HG03521 (cell line): ENCODE data around the gene SNX17.

ENCODE experiments used
- ATAC-seq: cut with Tn5 transposase; IDR thresholded peaks from one replicate; pipeline ENCODE4 v1.9.1; 2021; ENCODE audit warnings: mild to moderate bottlenecking, moderate library complexity; ENCODE audit not compliant: unreplicated experiment

Gene SNX17

GRCh38 chr2:27362678-27363420 is 7.6 kb upstream of the SNX17 start:
- ATAC-seq = no peak

- ATAC-seq = no peak
These were observed 6.5 kb upstream of the SNX17 start for GRCh38 chr2:27363933-27364332.

DNA sequence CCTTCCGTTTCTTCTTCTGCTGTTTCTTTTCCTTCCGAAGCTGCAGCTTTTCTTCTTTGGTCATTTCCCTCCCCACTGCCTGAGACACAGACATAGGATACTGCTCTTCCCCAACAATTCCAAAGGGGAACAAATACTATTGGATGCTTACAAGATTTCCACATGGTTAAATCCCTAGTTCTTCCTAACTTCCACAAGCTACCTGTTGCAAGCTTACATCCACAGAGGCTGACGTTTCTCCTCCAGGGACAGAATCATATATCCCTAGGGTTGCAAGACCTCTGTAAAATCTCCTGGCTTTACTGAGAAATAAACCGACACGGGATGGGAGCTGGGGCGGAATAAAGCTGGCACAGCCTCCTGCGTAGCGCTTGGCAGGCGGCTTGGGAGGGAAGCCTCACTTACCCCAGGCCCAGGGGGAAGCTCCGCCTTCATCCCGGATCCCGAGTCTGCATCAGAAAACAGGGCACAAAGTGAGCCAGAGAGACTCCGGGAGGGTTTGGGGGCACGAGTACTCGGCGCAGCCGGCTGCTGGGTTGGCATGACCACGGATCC is 868 bp upstream of the SNX17 start:
- ATAC-seq = no peak

- peak; percentile 13 for ATAC-seq
These were observed 602 bp downstream of the SNX17 start for GRCh38 chr2:27370816-27371620.

DNA sequence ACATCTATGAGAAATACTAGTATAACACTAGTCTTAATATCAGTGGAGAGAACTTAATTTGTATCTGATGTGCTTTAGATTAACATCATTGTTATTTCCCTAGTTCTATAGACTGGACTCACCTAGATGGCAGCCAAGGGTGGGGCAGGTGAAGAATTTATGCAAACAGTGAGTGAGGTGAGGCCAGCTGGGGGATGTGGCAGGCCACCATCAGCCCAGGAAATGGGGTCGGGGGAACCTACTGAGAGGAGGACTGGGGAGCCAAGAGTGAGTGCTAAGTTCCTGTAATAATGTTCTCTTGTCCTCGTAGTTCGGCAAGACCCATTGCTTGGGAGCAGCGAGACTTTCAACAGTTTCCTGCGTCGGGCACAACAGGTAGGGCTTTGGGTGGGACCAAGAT is 2.5 kb downstream of the SNX17 start:
- ATAC-seq = no peak

DNA sequence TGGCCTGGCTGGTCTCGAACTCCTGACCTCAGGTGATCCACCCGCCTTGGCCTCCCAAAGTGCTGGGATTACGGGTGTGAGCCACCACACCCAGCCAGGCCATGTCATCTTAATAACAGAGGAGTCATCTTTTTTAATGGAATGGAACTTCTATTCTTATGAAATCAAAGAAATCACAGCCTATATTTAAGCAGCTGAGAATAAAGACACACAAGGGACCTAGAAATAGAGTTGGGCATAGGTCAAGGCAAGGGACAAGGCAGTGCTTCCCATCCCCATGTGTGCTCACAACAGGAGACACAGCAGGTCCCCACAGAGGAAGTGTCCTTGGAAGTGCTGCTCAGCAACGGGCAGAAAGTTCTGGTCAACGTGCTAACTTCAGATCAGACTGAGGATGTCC is 3.2 kb downstream of the SNX17 start:
- no peak for ATAC-seq

DNA sequence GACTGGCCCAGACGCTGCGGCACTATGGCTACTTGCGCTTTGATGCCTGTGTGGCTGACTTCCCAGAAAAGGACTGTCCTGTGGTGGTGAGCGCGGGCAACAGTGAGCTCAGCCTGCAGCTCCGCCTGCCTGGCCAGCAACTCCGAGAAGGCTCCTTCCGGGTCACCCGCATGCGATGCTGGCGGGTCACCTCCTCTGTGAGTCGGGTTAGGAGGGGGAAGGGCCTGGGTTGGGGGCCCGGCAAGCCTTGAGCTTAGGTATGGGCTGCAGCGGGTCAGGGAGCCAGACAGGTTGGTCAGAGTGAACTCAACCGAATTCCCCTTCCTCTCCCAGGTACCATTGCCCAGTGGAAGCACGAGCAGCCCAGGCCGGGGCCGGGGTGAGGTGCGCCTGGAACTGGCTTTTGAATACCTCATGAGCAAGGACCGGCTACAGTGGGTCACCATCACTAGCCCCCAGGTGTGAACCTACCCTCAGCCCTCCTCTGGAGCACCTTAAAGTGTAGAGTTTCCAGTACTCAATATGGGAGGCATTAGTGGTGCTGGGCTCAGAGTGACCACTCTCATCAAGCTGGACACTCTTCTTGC is 5.2 kb downstream of the SNX17 start:
- ATAC-seq = no peak

DNA sequence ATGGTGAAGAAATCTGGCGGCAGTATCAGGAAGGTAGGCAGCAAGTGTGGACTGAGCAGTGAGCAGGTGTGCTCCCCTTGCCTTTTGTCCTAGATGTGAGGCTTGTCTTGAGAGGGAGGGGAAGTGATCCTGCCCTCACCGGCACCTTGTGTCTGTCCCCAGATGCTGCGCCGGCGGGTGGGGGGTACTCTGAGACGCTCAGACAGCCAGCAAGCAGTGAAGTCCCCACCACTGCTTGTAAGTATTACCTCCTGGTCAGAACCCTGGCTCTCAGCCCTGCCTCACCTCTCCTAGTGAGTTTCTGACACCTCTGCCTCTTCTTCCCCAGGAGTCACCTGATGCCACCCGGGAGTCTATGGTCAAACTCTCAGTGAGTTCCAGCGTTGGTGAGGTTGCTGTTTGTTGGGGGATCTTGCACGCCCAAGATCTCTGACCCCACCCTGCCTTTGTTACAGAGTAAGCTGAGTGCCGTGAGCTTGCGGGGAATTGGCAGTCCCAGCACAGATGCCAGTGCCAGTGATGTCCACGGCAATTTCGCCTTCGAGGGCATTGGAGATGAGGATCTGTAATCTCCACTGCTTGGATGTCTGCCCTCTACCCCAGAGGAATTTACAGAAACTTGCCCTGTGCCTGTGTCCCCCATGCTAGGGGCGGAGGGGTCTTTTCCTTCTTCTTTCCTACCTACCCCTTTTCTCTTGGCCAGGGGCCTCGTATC is 5.9 kb downstream of the SNX17 start:
- no peak for ATAC-seq

DNA sequence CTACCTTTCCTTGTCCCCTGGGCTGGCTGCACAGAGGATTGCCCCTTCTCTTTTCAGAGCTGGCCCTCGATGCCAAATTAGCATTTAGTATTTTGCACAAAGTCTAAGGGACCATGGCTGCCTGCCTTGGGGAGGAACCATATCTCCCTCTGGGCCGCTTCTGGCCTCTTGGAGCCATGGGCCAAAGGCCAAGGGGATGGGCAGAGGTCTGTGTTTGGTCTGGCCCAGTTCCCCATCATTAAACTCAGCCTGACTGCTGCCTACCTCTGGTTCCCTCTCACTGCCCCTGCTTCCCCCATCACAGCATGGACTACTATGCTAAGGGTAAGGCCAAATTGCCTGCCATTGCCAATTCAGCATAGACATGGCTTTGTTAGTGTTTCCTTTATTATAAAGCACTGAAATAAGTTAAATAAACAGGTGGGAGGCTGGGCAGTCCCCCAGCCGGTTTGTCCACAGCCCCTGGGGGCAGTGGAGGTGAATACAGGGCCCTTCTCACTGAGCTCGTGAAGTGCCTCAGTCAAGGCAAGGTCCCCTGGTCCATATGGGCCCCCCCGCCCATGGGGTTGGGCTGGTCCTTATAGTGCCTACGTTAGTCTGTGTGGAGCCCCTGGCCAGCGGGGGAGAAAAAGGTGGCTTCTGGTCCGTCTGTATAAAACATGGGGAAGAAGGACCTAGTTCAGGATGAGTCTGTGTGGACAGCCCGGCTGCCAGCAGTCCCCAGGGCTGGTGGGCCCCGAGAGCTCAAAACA is 6.6 kb downstream of the SNX17 start:
- ATAC-seq = no peak

DNA sequence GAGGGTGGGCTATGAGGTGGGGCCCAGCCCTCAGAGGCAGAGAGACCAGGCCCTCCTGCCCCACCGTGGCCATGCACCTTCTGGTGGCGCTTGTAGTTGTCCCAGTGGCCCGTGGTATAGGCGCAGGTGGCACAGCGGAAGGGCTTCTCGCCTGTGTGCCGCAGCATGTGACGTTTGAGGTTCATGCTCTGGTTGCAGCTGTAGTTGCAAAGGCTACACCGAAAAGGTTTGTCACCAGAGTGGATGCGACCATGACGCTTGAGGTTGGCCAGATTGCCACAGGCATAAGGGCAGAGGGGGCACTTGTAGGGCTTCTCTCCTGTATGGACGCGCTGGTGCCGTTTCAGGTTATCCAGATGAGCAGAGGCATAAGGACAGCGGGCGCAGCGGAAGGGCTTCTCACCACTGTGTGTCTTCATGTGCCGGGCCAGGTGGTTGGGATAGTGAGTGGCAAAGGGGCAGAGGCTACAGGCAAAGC is 7.2 kb downstream of the SNX17 start:
- ATAC-seq = no peak

DNA sequence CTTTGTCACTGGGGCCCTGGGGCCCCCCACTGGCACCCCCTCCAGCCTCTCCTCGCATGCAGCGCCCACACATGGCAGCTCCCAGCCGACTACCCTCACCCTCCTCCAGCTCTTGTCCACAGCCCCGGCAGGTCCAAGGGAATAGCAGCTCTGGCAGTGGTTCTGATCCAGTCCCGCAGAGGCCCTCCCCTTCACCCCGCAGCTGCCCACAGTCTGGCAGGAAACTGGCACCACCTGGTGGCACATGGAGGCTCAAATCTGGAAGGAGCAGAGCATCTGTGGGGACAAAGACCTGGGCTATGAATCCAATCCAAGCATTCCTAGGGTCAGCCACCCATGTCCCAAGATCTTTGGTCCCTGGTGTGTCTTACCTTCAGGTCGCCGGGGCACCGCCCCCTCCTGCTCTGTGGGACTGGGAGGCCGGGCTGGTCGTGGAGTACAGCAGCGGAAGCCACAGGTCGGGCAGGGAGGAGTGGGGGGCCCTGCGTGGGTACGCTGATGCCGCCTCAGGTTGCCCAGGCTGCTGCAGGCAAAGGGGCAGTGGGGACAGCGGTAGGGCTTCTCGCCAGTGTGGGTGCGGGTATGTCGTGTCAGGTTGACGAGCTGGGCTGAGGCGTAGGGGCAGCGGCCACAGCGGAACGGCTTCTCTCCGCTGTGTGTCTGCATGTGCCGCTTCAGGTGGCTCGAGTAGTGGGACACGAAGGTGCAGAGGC is 7.8 kb downstream of the SNX17 start:
- no peak for ATAC-seq

GRCh38 chr2:27378809-27379290 is 8.4 kb downstream of the SNX17 start:
- ATAC-seq = no peak

- ATAC-seq = no peak
These were observed 9.0 kb downstream of the SNX17 start for GRCh38 chr2:27379383-27379835.

DNA sequence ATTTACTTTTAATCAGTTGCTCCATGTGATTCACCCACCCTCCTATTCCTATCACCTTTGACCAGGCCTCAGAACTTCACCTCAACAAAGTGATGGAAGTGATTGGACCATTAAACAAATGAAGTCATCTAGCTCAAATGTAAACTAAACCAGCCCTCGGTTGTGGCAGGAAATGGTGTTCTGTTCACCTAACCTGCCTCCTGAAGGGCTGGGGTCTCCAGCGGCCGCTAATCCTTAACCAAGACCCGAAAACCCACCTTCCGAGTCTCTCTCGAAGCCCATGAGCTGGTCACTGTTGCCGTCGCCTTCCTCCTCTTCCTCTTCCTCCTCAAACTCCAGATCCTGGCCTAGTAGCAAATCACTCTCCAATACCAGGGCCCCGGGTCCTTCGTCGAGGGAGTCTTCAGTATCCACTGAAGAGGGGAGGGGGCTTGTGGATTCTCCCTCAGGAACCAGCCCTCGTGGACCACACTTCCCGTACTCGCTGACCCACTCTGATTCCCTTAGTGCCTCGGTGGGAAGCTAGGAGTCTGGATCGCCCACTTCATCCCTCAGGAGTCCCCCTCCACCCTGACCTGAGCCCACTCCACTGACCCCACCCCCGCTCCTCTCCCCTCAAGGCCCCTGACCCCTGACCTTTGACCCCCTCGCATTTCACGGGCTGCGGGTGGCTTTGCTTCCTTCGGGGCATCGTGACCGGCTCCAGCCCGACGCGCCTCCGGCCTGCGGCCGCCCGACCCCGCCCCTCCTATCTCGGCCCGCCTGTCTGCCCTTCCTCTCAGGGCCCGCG is 9.6 kb downstream of the SNX17 start:
- ATAC-seq = no peak

- ATAC-seq = peak; percentile 83
These were observed 10.5 kb downstream of the SNX17 start, which contains the start of gene ZNF513 for GRCh38 chr2:27380626-27381545. ZNF513 (minus strand) TSS chr2:27380734; CDS start chr2:27380526, 208 bp downstream.

GRCh38 chr2:27381577-27382181 is 11.3 kb downstream of the SNX17 start:
- no peak for ATAC-seq
